G401.6 (cell line): ENCODE measurements around the gene IGFL2.
"Not testable (repeated sequence)": the region's sequence is repeated elsewhere in the genome, so short reads cannot be mapped to it uniquely, and the experiment has no call there.

Experiments used
- FAIRE-seq: peaks from 2 replicates; lab custom pipeline; 2012; peaks lifted over from hg19 to GRCh38; lab: Jason Lieb, UNC

Gene IGFL2

GRCh38 chr19:46189971-46190888 is 42.2 kb downstream of the IGFL2 start:
- no peak for FAIRE-seq

GRCh38 chr19:46191356-46191755 is 43.3 kb downstream of the IGFL2 start:
- FAIRE-seq, result no peak

GRCh38 chr19:46191972-46192371 is 43.9 kb downstream of the IGFL2 start:
- no peak for FAIRE-seq

- not testable (repeated sequence) for FAIRE-seq
These were observed 44.6 kb downstream of the IGFL2 start for GRCh38 chr19:46192626-46192991.

- no peak for FAIRE-seq
These were observed 45.1 kb downstream of the IGFL2 start for GRCh38 chr19:46192992-46193650.

- no peak for FAIRE-seq
These were observed 45.6 kb downstream of the IGFL2 start for GRCh38 chr19:46193678-46194077.

- FAIRE-seq, result no peak
These were observed 47.1 kb downstream of the IGFL2 start for GRCh38 chr19:46195104-46195503.

- not testable (repeated sequence) for FAIRE-seq
These were observed 47.9 kb downstream of the IGFL2 start for GRCh38 chr19:46195919-46196318.

GRCh38 chr19:46196410-46197124 is 48.5 kb downstream of the IGFL2 start:
- no peak for FAIRE-seq

GRCh38 chr19:46197314-46198070 is 49.5 kb downstream of the IGFL2 start:
- FAIRE-seq, result no peak

- no peak for FAIRE-seq
These were observed 50.7 kb downstream of the IGFL2 start for GRCh38 chr19:46198756-46199155.

- no peak for FAIRE-seq
These were observed 53.6 kb downstream of the IGFL2 start for GRCh38 chr19:46201454-46202310.

- no peak for FAIRE-seq
These were observed 54.4 kb downstream of the IGFL2 start for GRCh38 chr19:46202426-46202825.

GRCh38 chr19:46202872-46203860 is 55.1 kb downstream of the IGFL2 start:
- FAIRE-seq, result no peak

- FAIRE-seq, result no peak
These were observed 56.0 kb downstream of the IGFL2 start for GRCh38 chr19:46204008-46204407.

GRCh38 chr19:46205183-46205984 is 57.3 kb downstream of the IGFL2 start:
- no peak for FAIRE-seq

GRCh38 chr19:46206176-46206575 is 58.1 kb downstream of the IGFL2 start:
- FAIRE-seq, result no peak

GRCh38 chr19:46206682-46207081 is 58.6 kb downstream of the IGFL2 start:
- FAIRE-seq, result no peak

- FAIRE-seq, result not testable (repeated sequence)
These were observed 59.8 kb downstream of the IGFL2 start for GRCh38 chr19:46207858-46208257.
